Sigmoid colon (tissue), 7 donors: Measurements from ENCODE around the gene OR8G5. TPM values are rescaled to one million over a fixed set of nuclear protein-coding genes. Genes with fewer than 3 reads are reported as not detected.

Experiments
- DNase-seq: peaks from one replicate; pipeline ENCODE4 v3.0.0-alpha.2; 2019
- H3K27ac ChIP-seq, 4 donors: fragments of 200-600 bp; sonication (generic); one replicate each; pipeline ENCODE4 v1.5.1; 2016 to 2019; ENCODE audit warnings: mild to moderate bottlenecking in 1 of 4
- H3K27me3 ChIP-seq, 3 donors: fragments of 200-600 bp; sonication (generic); one replicate each; pipeline ENCODE4 v1.5.1; 2019; ENCODE audit warnings: mild to moderate bottlenecking in 1 of 3
- H3K36me3 ChIP-seq, 4 donors: fragments of 200-600 bp; sonication (generic); one replicate each; pipeline ENCODE4 v1.5.1; 2016 to 2019
- H3K4me1 ChIP-seq, 4 donors: fragments of 200-600 bp; sonication (generic); one replicate each; pipeline ENCODE4 v1.5.1; 2017 to 2019
- H3K4me3 ChIP-seq, 4 donors: fragments of 200-600 bp; sonication (generic); one replicate each; pipeline ENCODE4 v1.5.1; 2017 to 2019; ENCODE audit warnings: mild to moderate bottlenecking in 2 of 4, moderate library complexity in 1 of 4
- H3K9me3 ChIP-seq, 4 donors: fragments of 200-600 bp in 3 of 4; sonication (generic) in 3 of 4; one replicate each; pipeline versions ENCODE4 v1.5.1 to v1.6.1; 2013 to 2019
- EP300 ChIP-seq, 4 donors: sonication (generic); formaldehyde crosslinking; IDR thresholded peaks; one replicate each; pipeline ENCODE4 v1.6.1; 2017; ENCODE audit warnings: antibody characterized with exemption in 4 of 4
- POLR2A ChIP-seq, 2 donors: fragments of 450-650 bp; IDR thresholded peaks; one replicate each; pipeline ENCODE4 v1.6.1; 2016; ENCODE audit warnings: antibody characterized with exemption in 2 of 2, mild to moderate bottlenecking in 2 of 2, moderate library complexity in 2 of 2
- POLR2AphosphoS5 ChIP-seq, 4 donors: sonication (generic); formaldehyde crosslinking; IDR thresholded peaks; one replicate each; pipeline ENCODE4 v1.6.1; 2017; ENCODE audit warnings: antibody characterized with exemption in 4 of 4
- WGBS, 2 donors: extraction: QIAGEN DNeasy Blood & Tissue Kit; methylation state at CpG; one replicate each; pipeline ENCODE4 v1.1.7; 2013; 5-methylcytosine and 5-hydroxymethylcytosine counted together
- intact Hi-C: fragments of 100-400 bp; cut with DNase I; formaldehyde crosslinking; loops from one replicate; pipeline ENCODE4 v1.15.1; 2023
- polyA plus RNA-seq, 3 donors: library from polyadenylated mRNA; stranded (reverse); fragments of 200-250 nt; gene quantifications; one replicate each; pipeline ENCODE4 v1.2.3, GENCODE V29; 2013
- total RNA-seq, 4 donors: library from RNA; depleted of rRNA; stranded (reverse); fragments of >200 nt; gene quantifications; one replicate each; pipeline ENCODE4 v1.1.0, GENCODE V29; 2016
- TF ChIP-seq, protein P1 (sequence below), 4 experiments: fragments of 450-650 bp in 3 of 4; fragments of 200-600 bp in 1 of 4; IDR thresholded peaks; one replicate each; pipeline ENCODE4 v1.5.1; 2016 to 2019; ENCODE audit warnings: antibody characterized with exemption in 4 of 4, mild to moderate bottlenecking in 3 of 4, moderate library complexity in 2 of 4
- donor health status: healthy with polysubstance abuse.
- donor health status: Bipolar disorder and iron deficiency.
- donor health status: healthy.

OR8G5 gene, protein sequence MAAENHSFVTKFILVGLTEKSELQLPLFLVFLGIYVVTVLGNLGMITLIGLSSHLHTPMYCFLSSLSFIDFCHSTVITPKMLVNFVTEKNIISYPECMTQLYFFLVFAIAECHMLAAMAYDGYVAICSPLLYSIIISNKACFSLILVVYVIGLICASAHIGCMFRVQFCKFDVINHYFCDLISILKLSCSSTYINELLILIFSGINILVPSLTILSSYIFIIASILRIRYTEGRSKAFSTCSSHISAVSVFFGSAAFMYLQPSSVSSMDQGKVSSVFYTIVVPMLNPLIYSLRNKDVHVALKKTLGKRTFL
- not detected for total RNA-seq
- polyA plus RNA-seq, result under 1 TPM in 1 of 3 donors, not detected in 2; 0.10 TPM

DNA sequence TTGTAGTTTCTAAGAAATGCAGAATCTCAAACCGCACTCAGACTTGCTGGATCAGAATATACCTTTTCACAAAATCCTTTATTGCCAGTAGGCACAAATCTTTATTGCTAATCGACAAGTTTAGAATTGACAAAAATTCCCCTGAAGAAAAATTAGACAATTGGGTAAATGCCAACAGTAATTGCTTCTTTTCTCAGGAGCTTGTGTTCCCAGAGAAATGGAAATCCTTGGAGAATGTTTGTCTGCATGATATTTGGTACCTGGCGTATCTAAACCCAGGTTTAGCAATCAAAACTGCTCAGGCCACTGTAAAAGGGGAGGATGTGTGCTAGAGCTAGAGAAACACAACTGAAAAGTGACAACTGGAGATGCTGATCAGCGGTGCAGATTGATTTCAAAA is at the start of gene OR8G5:
TSS of gene OR8G5 (plus strand) at position 301 of the 400 bp plus-strand sequence. CDS start 8,556 bp downstream, outside the sequence.
- TF ChIP-seq POLR2AphosphoS5 (IDR thresholded peaks at IDR 0.05), result no peak
- no peak for TF ChIP-seq POLR2A (IDR thresholded peaks at IDR 0.05)
- Histone ChIP-seq H3K27me3 (no peaks in the 10 kb centered on the region), H3K36me3 (no peaks in the 10 kb centered on the region), H3K27ac (no peak within 1 kb of the TSS), H3K4me1 (no peaks in the 10 kb centered on the region), H3K9me3 (no peaks in the 10 kb centered on the region), H3K4me3 (no peak within 1 kb of the TSS)
- no peak for DNase-seq
- WGBS, 2 donors, result 68 to 78% methylated on average over 4 of the region's 4 CpGs
- intact Hi-C loops, result no loop called here

DNA sequence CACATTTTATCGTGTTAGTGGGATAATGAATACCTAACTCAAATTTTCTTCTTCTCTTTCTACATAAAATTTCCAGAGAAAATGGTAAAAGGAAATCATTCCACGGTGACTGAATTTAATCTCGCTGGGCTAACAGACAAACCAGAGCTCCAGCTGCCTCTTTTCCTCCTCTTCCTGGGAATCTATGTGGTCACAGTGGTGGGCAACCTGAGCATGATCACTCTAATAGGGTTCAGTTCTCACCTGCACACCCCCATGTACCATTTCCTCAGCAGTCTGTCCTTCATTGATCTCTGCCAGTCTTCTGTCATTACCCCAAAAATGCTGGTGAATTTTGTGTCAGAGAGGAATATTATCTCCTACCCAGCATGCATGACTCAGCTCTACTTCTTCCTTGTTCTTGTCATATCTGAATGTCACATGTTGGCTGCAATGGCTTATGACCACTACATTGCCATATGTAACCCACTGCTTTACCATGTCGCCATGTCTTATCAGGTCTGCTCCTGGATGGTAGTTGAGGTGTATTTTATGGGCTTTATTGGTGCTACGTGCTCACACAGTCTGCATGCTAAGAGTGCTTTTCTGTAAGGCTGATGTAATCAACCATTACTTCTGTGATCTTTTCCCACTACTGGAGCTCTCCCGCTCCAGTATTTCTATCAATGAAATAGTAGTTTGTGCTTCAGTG is 48.9 kb upstream of the OR8G5 start:
- Histone ChIP-seq H3K9me3 (no peaks in the 10 kb centered on the region), H3K27ac (no peak overlapping the region), H3K4me3 (no peak overlapping the region), H3K36me3 (no peaks in the 10 kb centered on the region), H3K4me1 (no peaks in the 10 kb centered on the region), H3K27me3 (no peaks in the 10 kb centered on the region)
- intact Hi-C loops, result no loop called here
- 74 to 75% methylated on average over 6 of the region's 6 CpGs for WGBS, 2 donors
- TF ChIP-seq, protein P1, sequence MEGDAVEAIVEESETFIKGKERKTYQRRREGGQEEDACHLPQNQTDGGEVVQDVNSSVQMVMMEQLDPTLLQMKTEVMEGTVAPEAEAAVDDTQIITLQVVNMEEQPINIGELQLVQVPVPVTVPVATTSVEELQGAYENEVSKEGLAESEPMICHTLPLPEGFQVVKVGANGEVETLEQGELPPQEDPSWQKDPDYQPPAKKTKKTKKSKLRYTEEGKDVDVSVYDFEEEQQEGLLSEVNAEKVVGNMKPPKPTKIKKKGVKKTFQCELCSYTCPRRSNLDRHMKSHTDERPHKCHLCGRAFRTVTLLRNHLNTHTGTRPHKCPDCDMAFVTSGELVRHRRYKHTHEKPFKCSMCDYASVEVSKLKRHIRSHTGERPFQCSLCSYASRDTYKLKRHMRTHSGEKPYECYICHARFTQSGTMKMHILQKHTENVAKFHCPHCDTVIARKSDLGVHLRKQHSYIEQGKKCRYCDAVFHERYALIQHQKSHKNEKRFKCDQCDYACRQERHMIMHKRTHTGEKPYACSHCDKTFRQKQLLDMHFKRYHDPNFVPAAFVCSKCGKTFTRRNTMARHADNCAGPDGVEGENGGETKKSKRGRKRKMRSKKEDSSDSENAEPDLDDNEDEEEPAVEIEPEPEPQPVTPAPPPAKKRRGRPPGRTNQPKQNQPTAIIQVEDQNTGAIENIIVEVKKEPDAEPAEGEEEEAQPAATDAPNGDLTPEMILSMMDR (IDR thresholded peaks at IDR 0.05), result no peak
- TF ChIP-seq EP300 (IDR thresholded peaks at IDR 0.05) (no peak), POLR2A (IDR thresholded peaks at IDR 0.05) (no peak), POLR2AphosphoS5 (IDR thresholded peaks at IDR 0.05) (no peak)
- DNase-seq, result no peak

DNA sequence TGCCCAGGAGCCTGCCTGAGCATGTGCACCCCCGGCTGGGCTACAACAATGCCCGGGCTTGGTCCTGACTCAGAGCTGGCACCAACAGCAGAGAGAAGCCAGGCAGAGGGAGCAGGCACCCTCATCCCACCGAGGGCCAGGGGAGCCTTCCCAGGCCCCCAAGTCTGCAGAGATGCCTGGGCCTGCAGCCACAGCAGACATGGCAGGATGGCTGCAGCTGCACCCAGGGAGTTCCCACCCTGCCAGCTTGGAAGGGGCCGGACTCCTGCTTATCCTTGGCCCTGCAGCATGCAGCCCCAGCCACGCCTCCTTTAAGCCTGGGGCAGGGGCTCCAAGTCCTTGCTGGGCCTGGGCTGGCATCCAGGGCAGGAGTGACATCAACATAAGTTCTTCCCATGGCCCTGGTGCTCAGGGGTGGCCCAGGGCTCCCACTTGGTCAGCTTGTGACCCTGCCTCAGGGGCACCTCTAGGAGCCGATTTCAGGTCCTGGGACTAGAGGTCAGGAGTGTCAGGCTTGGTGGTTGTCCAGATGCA is 46.3 kb upstream of the OR8G5 start:
- H3K9me3 ChIP-seq, result no peaks in the 10 kb centered on the region
- H3K36me3 ChIP-seq, result no peaks in the 10 kb centered on the region
- no peaks in the 10 kb centered on the region for H3K27me3 ChIP-seq
- H3K27ac ChIP-seq, result no peak overlapping the region
- intact Hi-C loops, result no loop called here
- H3K4me3 ChIP-seq, result no peak overlapping the region
- 88 to 91% methylated on average over 6 of the region's 6 CpGs for WGBS, 2 donors
- TF ChIP-seq POLR2AphosphoS5 (IDR thresholded peaks at IDR 0.05), result no peak
- TF ChIP-seq, protein P1 (IDR thresholded peaks at IDR 0.05), result no peak
- TF ChIP-seq EP300 (IDR thresholded peaks at IDR 0.05), result no peak
- TF ChIP-seq POLR2A (IDR thresholded peaks at IDR 0.05), result no peak
- no peak for DNase-seq
- H3K4me1 ChIP-seq, result no peaks in the 10 kb centered on the region

DNA sequence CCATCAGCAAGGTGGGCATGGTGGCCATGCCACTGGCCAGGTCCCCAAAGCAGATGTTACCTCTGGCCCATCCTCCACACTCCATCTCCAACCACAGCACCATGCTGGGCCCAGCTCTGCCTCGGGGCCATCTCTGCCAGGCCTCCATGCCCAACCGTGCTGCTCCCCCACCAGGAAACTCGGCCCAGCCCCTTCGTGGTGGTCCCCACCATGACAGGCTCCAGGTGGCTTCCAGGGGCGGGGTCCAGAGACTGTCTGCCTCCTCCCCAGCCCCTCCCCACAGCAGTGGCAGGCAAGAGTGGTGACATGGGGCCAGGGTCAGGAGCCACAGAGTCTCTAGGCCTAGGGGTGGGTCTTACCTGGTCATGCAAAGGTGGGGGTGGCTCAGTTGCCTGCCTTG is 45.8 kb upstream of the OR8G5 start:
- H3K27me3 ChIP-seq, result no peaks in the 10 kb centered on the region
- WGBS, 2 donors, result 86 to 91% methylated on average over 5 of the region's 5 CpGs
- TF ChIP-seq, protein P1 (IDR thresholded peaks at IDR 0.05), result no peak
- TF ChIP-seq EP300 (IDR thresholded peaks at IDR 0.05) (no peak), POLR2A (IDR thresholded peaks at IDR 0.05) (no peak), POLR2AphosphoS5 (IDR thresholded peaks at IDR 0.05) (no peak)
- H3K4me3 ChIP-seq, result no peak overlapping the region
- no peak for DNase-seq
- no peaks in the 10 kb centered on the region for H3K9me3 ChIP-seq
- intact Hi-C loops, result no loop called here
- no peak overlapping the region for H3K27ac ChIP-seq
- no peaks in the 10 kb centered on the region for H3K4me1 ChIP-seq
- H3K36me3 ChIP-seq, result no peaks in the 10 kb centered on the region

DNA sequence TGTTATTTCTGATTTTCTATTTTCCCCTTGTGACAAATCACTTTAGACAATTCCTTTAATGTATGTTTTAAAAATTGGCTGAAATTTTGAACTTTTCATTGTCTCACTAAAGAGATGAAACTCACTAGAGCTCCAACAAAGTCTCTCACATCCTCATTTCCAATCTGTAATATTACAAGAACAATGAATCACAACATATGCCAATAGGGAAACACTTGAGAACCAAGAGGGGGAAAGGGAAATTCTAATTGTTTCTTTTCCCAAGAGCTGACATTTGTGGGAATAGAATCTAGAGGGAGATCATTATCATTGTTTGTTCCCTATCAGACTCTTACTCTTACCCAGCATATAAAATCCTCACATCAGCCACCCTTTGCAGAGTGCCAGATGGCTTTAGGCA is 44.9 kb upstream of the OR8G5 start:
- H3K4me3 ChIP-seq, result no peak overlapping the region
- TF ChIP-seq EP300 (IDR thresholded peaks at IDR 0.05) (no peak), POLR2AphosphoS5 (IDR thresholded peaks at IDR 0.05) (no peak)
- TF ChIP-seq, protein P1 (IDR thresholded peaks at IDR 0.05), result no peak
- no peaks in the 10 kb centered on the region for H3K9me3 ChIP-seq
- no peaks in the 10 kb centered on the region for H3K4me1 ChIP-seq
- no peak for DNase-seq
- H3K36me3 ChIP-seq, result no peaks in the 10 kb centered on the region
- H3K27me3 ChIP-seq, result no peaks in the 10 kb centered on the region
- intact Hi-C loops, result no loop called here
- no peak overlapping the region for H3K27ac ChIP-seq
